Measurements from ENCODE around the gene LAMA1.

DNA sequence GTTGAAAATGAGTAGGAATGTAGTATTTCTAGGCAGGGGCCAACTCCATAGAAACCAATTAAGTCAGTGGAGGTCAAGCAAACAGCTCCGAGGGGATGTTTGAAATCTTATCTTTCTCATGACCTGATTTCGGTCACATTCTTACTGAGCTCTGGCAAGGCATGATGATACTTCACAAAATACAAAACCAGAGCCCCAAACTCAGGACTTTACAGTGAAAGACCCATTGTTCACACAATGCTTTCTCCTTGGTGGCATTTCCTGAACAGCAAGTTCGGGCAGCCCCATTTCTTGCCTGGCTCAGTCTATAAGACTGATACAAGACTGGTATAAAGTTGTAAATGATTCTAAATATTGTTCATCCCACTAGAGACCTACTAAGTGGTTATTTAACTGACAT, 53.3 kb downstream of the LAMA1 start:
- TF ChIP-seq POLR2A (IDR thresholded peaks at IDR 0.05; ENCODE audit: low read depth, low read length), result no peak
- no peak for TF ChIP-seq POLR2AphosphoS5 (IDR thresholded peaks at IDR 0.05; ENCODE audit: low read depth, low read length)
- no peak for TF ChIP-seq TAF1 (IDR thresholded peaks at IDR 0.05; ENCODE audit: low read depth, low read length)
- no peak for TF ChIP-seq PAX5 (IDR thresholded peaks at IDR 0.05; ENCODE audit: insufficient read depth, low read length, severe bottlenecking)
- TF ChIP-seq SPI1 (IDR thresholded peaks at IDR 0.05; ENCODE audit: low read depth, low read length), result no peak
- no peak for TF ChIP-seq POU2F2 (IDR thresholded peaks at IDR 0.05; ENCODE audit: low read depth, low read length)

All from GM12891 (cell line).